Adrenal gland (tissue), 12 donors: Measurements from ENCODE around the gene HIPK2. TPM values are rescaled to one million over a fixed set of nuclear protein-coding genes. Genes with fewer than 3 reads are reported as not detected.

Experiments used
- DNase-seq, 7 donors: peaks; one replicate each; pipeline ENCODE4 v3.0.0-alpha.2; 2019 to 2020
- H3K27ac ChIP-seq, 5 donors: fragments of 200-600 bp; sonication (generic) in 4 of 5; 1 replicate in 3 of 5; 2 replicates in 2 of 5; pipeline versions ENCODE4 v1.5.1 to v1.8.0; 2016 to 2020; ENCODE audit warnings: mild to moderate bottlenecking in 1 of 5
- H3K27me3 ChIP-seq: fragments of 200-600 bp; 2 replicates; pipeline ENCODE4 v1.8.0; 2021
- H3K36me3 ChIP-seq, 2 donors: fragments of 200-600 bp; replicated peaks in 1 of 2; 1 replicate in 1 of 2; 2 replicates in 1 of 2; pipeline versions ENCODE4 v1.5.1 to v1.8.0; 2018 to 2022
- H3K4me1 ChIP-seq, 2 donors: fragments of 200-600 bp; replicated peaks in 1 of 2; 1 replicate in 1 of 2; 2 replicates in 1 of 2; pipeline versions ENCODE4 v1.5.1 to v1.8.0; 2018 to 2021
- H3K4me3 ChIP-seq, 4 donors: fragments of 200-600 bp; sonication (generic) in 3 of 4; one replicate each; pipeline ENCODE4 v1.5.1; 2016 to 2018
- H3K9me3 ChIP-seq, 3 donors: fragments of 200-600 bp; sonication (generic) in 1 of 3; replicated peaks in 1 of 3; 1 replicate in 2 of 3; 2 replicates in 1 of 3; pipeline versions ENCODE4 v1.5.1 to v1.8.0; 2016 to 2021
- POLR2A ChIP-seq, 2 donors: fragments of 450-650 bp; IDR thresholded peaks; one replicate each; pipeline ENCODE4 v1.6.1; 2017; ENCODE audit warnings: antibody characterized with exemption in 2 of 2, mild to moderate bottlenecking in 2 of 2, moderate library complexity in 1 of 2
- whole genome bisulfite sequencing, 4 donors: extraction: QIAGEN DNeasy Blood & Tissue Kit in 2 of 4; methylation state at CpG; one replicate each; pipeline versions ENCODE4 v1.1.5 to v1.1.7; 2013 to 2017; 5-methylcytosine and 5-hydroxymethylcytosine counted together
- intact Hi-C, 2 donors: fragments of 100-400 bp; cut with DNase I; formaldehyde crosslinking; loops; one replicate each; pipeline versions ENCODE4 v1.14.1 to v1.15.0; 2022 to 2023
- polyA plus RNA-seq, 3 donors: library from polyadenylated mRNA; stranded (reverse); fragments of 200-250 nt in 2 of 3; fragments of 350-450 nt in 1 of 3; fragmentation: Illumina TruSeq in 1 of 3; extraction: RNeasy Lipid Tissue Mini Kit (QIAGEN cat#74804) in 1 of 3; gene quantifications; one replicate each; pipeline ENCODE4 v1.2.3, GENCODE V29; 2013 to 2014
- total RNA-seq, 9 donors: library from RNA; depleted of rRNA in 4 of 9; stranded (reverse); fragments of >200 nt in 4 of 9; fragments of 120-200 nt in 1 of 9; fragmentation: NEBNext Ultra II Directional in 1 of 9; extraction: Animal tissue kit (Norgen Biotek cat#: 25700) in 1 of 9; gene quantifications; one replicate each; pipeline versions ENCODE4 v1.1.0 to v1.2.4, GENCODE V29; 2013 to 2023
- TF ChIP-seq, protein P1 (sequence below), 6 experiments: fragments of 450-650 bp in 4 of 6; fragments of 200-600 bp in 2 of 6; sonication (generic) in 1 of 6; IDR thresholded peaks; 1 replicate in 5 of 6; 2 replicates in 1 of 6; pipeline versions ENCODE4 v1.5.1 to v1.8.0; 2016 to 2021; ENCODE audit warnings: antibody characterized with exemption in 6 of 6, mild to moderate bottlenecking in 2 of 6, moderate library complexity in 1 of 6
- donor health status: healthy with polysubstance abuse.
- donor health status: Bipolar disorder and iron deficiency.
- donor health status: DM: yes; HTN: yes; CAD: no.
- donor health status: DM: no; HTN: no; CAD: no.
- donor health status: DM: no; HTN: no; CAD: no.
- donor health status: DM: yes; HTN: yes; CAD: no.

HIPK2 gene
- total and polyA plus RNA-seq, 12 donors = 4.7 to 82.4 (median 49.8) TPM

- Histone ChIP-seq H3K4me3 (no peak overlapping the region), H3K36me3 (no peaks in the 10 kb centered on the region), H3K9me3 (no peaks in the 10 kb centered on the region), H3K4me1 (peaks cover 43 to 89% of the 10 kb centered on the region in 2 donors), H3K27me3 (no peaks in the 10 kb centered on the region), H3K27ac (peak overlapping the region in 3 of 5 donors; percentile 48 to 87 (median 76))
- no peak for DNase-seq
- intact Hi-C loops = no loop called here
- no peak for TF ChIP-seq POLR2A (IDR thresholded peaks at IDR 0.05)
- TF ChIP-seq, protein P1, sequence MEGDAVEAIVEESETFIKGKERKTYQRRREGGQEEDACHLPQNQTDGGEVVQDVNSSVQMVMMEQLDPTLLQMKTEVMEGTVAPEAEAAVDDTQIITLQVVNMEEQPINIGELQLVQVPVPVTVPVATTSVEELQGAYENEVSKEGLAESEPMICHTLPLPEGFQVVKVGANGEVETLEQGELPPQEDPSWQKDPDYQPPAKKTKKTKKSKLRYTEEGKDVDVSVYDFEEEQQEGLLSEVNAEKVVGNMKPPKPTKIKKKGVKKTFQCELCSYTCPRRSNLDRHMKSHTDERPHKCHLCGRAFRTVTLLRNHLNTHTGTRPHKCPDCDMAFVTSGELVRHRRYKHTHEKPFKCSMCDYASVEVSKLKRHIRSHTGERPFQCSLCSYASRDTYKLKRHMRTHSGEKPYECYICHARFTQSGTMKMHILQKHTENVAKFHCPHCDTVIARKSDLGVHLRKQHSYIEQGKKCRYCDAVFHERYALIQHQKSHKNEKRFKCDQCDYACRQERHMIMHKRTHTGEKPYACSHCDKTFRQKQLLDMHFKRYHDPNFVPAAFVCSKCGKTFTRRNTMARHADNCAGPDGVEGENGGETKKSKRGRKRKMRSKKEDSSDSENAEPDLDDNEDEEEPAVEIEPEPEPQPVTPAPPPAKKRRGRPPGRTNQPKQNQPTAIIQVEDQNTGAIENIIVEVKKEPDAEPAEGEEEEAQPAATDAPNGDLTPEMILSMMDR (IDR thresholded peaks at IDR 0.05) = no peak
- WGBS, 4 donors = 53 to 62% (median 58%) methylated on average over 3 of the region's 3 CpGs
Measured at GRCh38 chr7:139738772-139739171, 39.0 kb downstream of the HIPK2 start.

GRCh38 chr7:139738101-139738489 is 39.7 kb downstream of the HIPK2 start:
- Histone ChIP-seq H3K9me3 (no peaks in the 10 kb centered on the region), H3K27ac (peak overlapping the region; percentile 19 to 87 (median 49)), H3K4me1 (peaks cover 44 to 87% of the 10 kb centered on the region in 2 donors), H3K4me3 (no peak overlapping the region), H3K36me3 (no peaks in the 10 kb centered on the region), H3K27me3 (no peaks in the 10 kb centered on the region)
- TF ChIP-seq, protein P1 (IDR thresholded peaks at IDR 0.05) = no peak
- TF ChIP-seq POLR2A (IDR thresholded peaks at IDR 0.05) = no peak
- intact Hi-C loops = no loop called here
- WGBS, 4 donors = 68 to 78% (median 76%) methylated on average over 6 of the region's 6 CpGs
- peak in 2 of 7 donors; percentile 20 to 51 for DNase-seq

DNA sequence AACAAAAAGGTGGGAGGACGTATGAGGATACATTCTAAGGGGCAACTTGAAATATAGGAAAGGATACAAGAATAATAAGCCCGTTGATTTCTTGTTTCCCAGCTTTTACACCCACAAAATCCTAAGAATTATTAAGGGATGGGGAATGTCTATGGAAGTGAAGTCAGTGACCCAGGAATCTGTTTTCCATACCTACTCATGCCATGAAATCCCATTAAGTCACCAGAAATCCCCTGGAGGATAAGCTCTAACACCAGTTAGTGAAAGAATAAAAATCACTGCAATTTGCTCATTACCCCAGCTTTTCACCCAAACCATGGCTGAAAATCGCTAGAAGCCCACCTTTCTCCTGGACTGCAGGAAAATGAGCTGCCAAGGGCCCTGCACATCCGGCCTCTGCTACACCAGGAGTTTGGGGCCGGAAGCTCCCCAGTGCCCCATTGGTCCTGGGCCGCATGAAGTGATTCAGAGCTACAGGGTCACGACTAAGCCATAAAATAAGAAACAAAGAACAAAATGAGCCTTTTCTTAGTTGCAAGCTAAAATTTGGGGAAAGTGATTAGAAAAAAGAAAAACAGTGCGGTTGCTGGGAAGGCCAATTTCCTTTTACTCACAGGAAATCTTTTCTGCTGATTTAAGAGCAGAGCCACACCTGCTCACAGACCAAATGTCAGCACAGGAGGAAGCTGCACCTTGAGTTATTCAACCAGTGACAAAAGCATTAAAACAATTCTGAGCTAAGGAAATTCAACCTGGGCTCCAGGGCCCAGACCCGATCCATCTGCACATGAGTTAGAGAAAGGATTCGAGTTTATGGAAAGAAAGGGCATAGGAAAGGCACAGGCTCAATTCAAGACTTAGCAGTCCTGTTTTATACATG is 40.3 kb downstream of the HIPK2 start:
- Histone ChIP-seq H3K27me3 (no peaks in the 10 kb centered on the region), H3K36me3 (no peaks in the 10 kb centered on the region), H3K27ac (peak overlapping the region; percentile 19 to 87 (median 49)), H3K4me1 (peaks cover 51 to 87% of the 10 kb centered on the region in 2 donors), H3K4me3 (no peak overlapping the region), H3K9me3 (no peaks in the 10 kb centered on the region)
- intact Hi-C loops = no loop called here
- peak in 4 of 7 donors; percentile 47 to 72 (median 54) for DNase-seq
- no peak for TF ChIP-seq POLR2A (IDR thresholded peaks at IDR 0.05)
- TF ChIP-seq, protein P1 (IDR thresholded peaks at IDR 0.05) = no peak
- WGBS, 4 donors = 49 to 65% (median 57%) methylated on average over 10 of the region's 10 CpGs

GRCh38 chr7:139735912-139736595 is 41.7 kb downstream of the HIPK2 start:
- intact Hi-C loops = no loop called here
- peak in 1 of 7 donors; percentile 48 for DNase-seq
- Histone ChIP-seq H3K36me3 (no peaks in the 10 kb centered on the region), H3K9me3 (no peaks in the 10 kb centered on the region), H3K27ac (peak overlapping the region in 1 of 5 donors; percentile 87), H3K4me1 (peaks cover 54 to 87% of the 10 kb centered on the region in 2 donors), H3K27me3 (no peaks in the 10 kb centered on the region), H3K4me3 (no peak overlapping the region)
- TF ChIP-seq POLR2A (IDR thresholded peaks at IDR 0.05) = no peak
- TF ChIP-seq, protein P1 (IDR thresholded peaks at IDR 0.05) = no peak
- WGBS, 4 donors = 79 to 89% (median 81%) methylated on average over 7 to 9 of the region's 9 CpGs
